ACC112 (cell line): Measurements from ENCODE around the gene DMRTB1.

Source experiments
- H2AFZ ChIP-seq: fragments of 200-600 bp; sonication (generic); one replicate; pipeline ENCODE4 v1.6.0; 2017; ENCODE audit warnings: antibody characterized with exemption, low read length; ENCODE audit not compliant: unreplicated experiment
- H3K27ac ChIP-seq: fragments of 200-600 bp; sonication (generic); 2 replicates; pipeline ENCODE4 v1.5.1; 2014; ENCODE audit warnings: low read depth, mild to moderate bottlenecking, antibody characterized with exemption, low read length, moderate library complexity
- H3K27me3 ChIP-seq: fragments of 200-600 bp; sonication (generic); 2 replicates; pipeline ENCODE4 v1.6.1; 2014; ENCODE audit warnings: mild to moderate bottlenecking, antibody characterized with exemption, low read length, moderate library complexity, mixed read lengths; ENCODE audit not compliant: insufficient read depth
- H3K36me3 ChIP-seq: fragments of 200-600 bp; sonication (generic); 2 replicates; pipeline ENCODE4 v1.6.1; 2016; ENCODE audit warnings: mild to moderate bottlenecking, antibody characterized with exemption, low read length, moderate library complexity, mixed read lengths; ENCODE audit not compliant: insufficient read depth
- H3K4me1 ChIP-seq: fragments of 200-600 bp; sonication (generic); one replicate; pipeline ENCODE4 v1.6.1; 2016; ENCODE audit warnings: low read length, mixed read lengths; ENCODE audit not compliant: insufficient read depth, unreplicated experiment, control insufficient read depth
- H3K4me3 ChIP-seq: fragments of 200-600 bp; sonication (generic); 2 replicates; pipeline ENCODE4 v1.5.1; 2014; ENCODE audit warnings: mild to moderate bottlenecking, low read depth, low read length
- H3K79me2 ChIP-seq: fragments of 200-600 bp; sonication (generic); one replicate; pipeline ENCODE4 v1.6.0; 2016; ENCODE audit warnings: low read length; ENCODE audit not compliant: control insufficient read depth, unreplicated experiment, insufficient read depth

DMRTB1 gene

GRCh38 chr1:53465023-53465957 is 6.1 kb downstream of the DMRTB1 start:
- Histone ChIP-seq H2AFZ (no peak overlapping the region), H3K36me3 (no peaks in the 10 kb centered on the region), H3K27ac (no peak overlapping the region), H3K27me3 (no peaks in the 10 kb centered on the region), H3K4me1 (peaks cover under 1% of the 10 kb centered on the region), H3K4me3 (no peak overlapping the region), H3K79me2 (no peaks in the 10 kb centered on the region)

GRCh38 chr1:53467391-53467790 is 8.2 kb downstream of the DMRTB1 start:
- no peaks in the 10 kb centered on the region for H3K79me2 ChIP-seq
- no peaks in the 10 kb centered on the region for H3K27me3 ChIP-seq
- H2AFZ ChIP-seq: no peak overlapping the region
- H3K36me3 ChIP-seq: no peaks in the 10 kb centered on the region
- peaks cover 7% of the 10 kb centered on the region for H3K4me1 ChIP-seq
- H3K4me3 ChIP-seq: no peak overlapping the region
- no peak overlapping the region for H3K27ac ChIP-seq

GRCh38 chr1:53468374-53468773 is 9.2 kb downstream of the DMRTB1 start:
- Histone ChIP-seq H3K79me2 (no peaks in the 10 kb centered on the region), H3K36me3 (no peaks in the 10 kb centered on the region), H3K27me3 (no peaks in the 10 kb centered on the region), H3K4me3 (no peak overlapping the region), H3K4me1 (peaks cover 7% of the 10 kb centered on the region), H2AFZ (no peak overlapping the region), H3K27ac (no peak overlapping the region)

GRCh38 chr1:53469373-53469772 is 10.2 kb downstream of the DMRTB1 start:
- H3K27ac ChIP-seq: no peak overlapping the region
- H3K4me3 ChIP-seq: no peak overlapping the region
- no peak overlapping the region for H2AFZ ChIP-seq
- no peaks in the 10 kb centered on the region for H3K27me3 ChIP-seq
- no peaks in the 10 kb centered on the region for H3K79me2 ChIP-seq
- H3K36me3 ChIP-seq: no peaks in the 10 kb centered on the region
- H3K4me1 ChIP-seq: peaks cover 7% of the 10 kb centered on the region

GRCh38 chr1:53470155-53470554 is 11.0 kb downstream of the DMRTB1 start:
- H2AFZ ChIP-seq: no peak overlapping the region
- H3K36me3 ChIP-seq: no peaks in the 10 kb centered on the region
- no peaks in the 10 kb centered on the region for H3K79me2 ChIP-seq
- H3K27ac ChIP-seq: no peak overlapping the region
- H3K27me3 ChIP-seq: no peaks in the 10 kb centered on the region
- H3K4me3 ChIP-seq: peak overlapping the region; percentile 45; the same call in 1 of the 2 replicates
- H3K4me1 ChIP-seq: peaks cover 7% of the 10 kb centered on the region

- Histone ChIP-seq H3K79me2 (no peaks in the 10 kb centered on the region), H3K27ac (no peak overlapping the region), H3K36me3 (no peaks in the 10 kb centered on the region), H3K4me1 (peaks cover 7% of the 10 kb centered on the region), H2AFZ (no peak overlapping the region), H3K4me3 (peak overlapping the region; percentile 45; the same call in 1 of the 2 replicates), H3K27me3 (no peaks in the 10 kb centered on the region)
Measured at GRCh38 chr1:53470584-53470983, 11.4 kb downstream of the DMRTB1 start.

GRCh38 chr1:53471000-53471399 is 11.8 kb downstream of the DMRTB1 start:
- Histone ChIP-seq H2AFZ (no peak overlapping the region), H3K4me3 (no peak overlapping the region)

GRCh38 chr1:53473463-53473862 is 14.3 kb downstream of the DMRTB1 start:
- Histone ChIP-seq H3K79me2 (no peaks in the 10 kb centered on the region), H3K4me1 (peaks cover 7% of the 10 kb centered on the region), H3K27ac (no peak overlapping the region), H3K36me3 (no peaks in the 10 kb centered on the region), H3K27me3 (peaks cover 19% of the 10 kb centered on the region), H2AFZ (no peak overlapping the region), H3K4me3 (no peak overlapping the region)

More at GRCh38 chr1:53471000-53471399, 11.8 kb downstream of the DMRTB1 start:
- Histone ChIP-seq H3K4me1 (peaks cover 7% of the 10 kb centered on the region), H3K27ac (no peak overlapping the region), H3K27me3 (peaks cover 4% of the 10 kb centered on the region), H3K79me2 (no peaks in the 10 kb centered on the region), H3K36me3 (no peaks in the 10 kb centered on the region)

GRCh38 chr1:53475664-53476063 is 16.5 kb downstream of the DMRTB1 start:
- peaks cover 3% of the 10 kb centered on the region for H3K4me1 ChIP-seq
- H3K36me3 ChIP-seq: no peaks in the 10 kb centered on the region
- H3K27me3 ChIP-seq: peaks cover 31% of the 10 kb centered on the region
- H3K79me2 ChIP-seq: no peaks in the 10 kb centered on the region
- no peak overlapping the region for H3K27ac ChIP-seq
- H2AFZ ChIP-seq: no peak overlapping the region
- H3K4me3 ChIP-seq: no peak overlapping the region

GRCh38 chr1:53476579-53476978 is 17.4 kb downstream of the DMRTB1 start:
- Histone ChIP-seq H3K4me3 (no peak overlapping the region), H3K27me3 (peaks cover 32% of the 10 kb centered on the region), H2AFZ (no peak overlapping the region), H3K36me3 (no peaks in the 10 kb centered on the region), H3K4me1 (no peaks in the 10 kb centered on the region), H3K79me2 (no peaks in the 10 kb centered on the region), H3K27ac (no peak overlapping the region)
